ENCODE results near the gene CPZ. TPM values are rescaled to one million over a fixed set of nuclear protein-coding genes. Genes with fewer than 3 reads are reported as not detected.
A peak's percentile ranks its signal among the peaks of the same experiment; 100 is the strongest.

CPZ gene
- total and polyA plus RNA-seq, 4 donors: 0.13 to 10.0 (median 2.3) TPM

- Histone ChIP-seq H3K9me3 (ENCODE audit: control insufficient read depth, low read length) (no peaks in the 10 kb centered on the region), H3K4me1 (ENCODE audit: control insufficient read depth in 1 of 2, insufficient read depth in 2 of 2, low read length in 2 of 2) (no peaks in the 10 kb centered on the region), H3K36me3 (ENCODE audit: control insufficient read depth in 1 of 2, insufficient read depth in 2 of 2, low read length in 1 of 2) (no peaks in the 10 kb centered on the region), H3K4me3 (ENCODE audit: low read length in 2 of 2) (no peak overlapping the region), H3K27ac (ENCODE audit: low read depth in 1 of 2, low read length in 2 of 2) (no peak overlapping the region), H3K27me3 (ENCODE audit: control insufficient read depth in 1 of 2, insufficient read depth in 2 of 2, low read length in 1 of 2) (no peaks in the 10 kb centered on the region)
- peak in 1 of 2 donors; percentile 28 for DNase-seq
- ATAC-seq (ENCODE audit: low FRiP score): no peak
- whole genome bisulfite sequencing, 2 donors: 70 to 76% methylated on average over 16 of the region's 16 CpGs
- intact Hi-C loops (cut with DNase I): loop anchor here (1.0 to 5.0 kb wide), 2 partner anchors 79 to 80 kb away; no protein-coding TSS in a partner anchor
Measured at GRCh38 chr4:8547108-8547911, 45.3 kb upstream of the CPZ start.

- 82% methylated on average over 13 to 16 of the region's 16 CpGs for WGBS, 2 donors
- H3K27me3 ChIP-seq (ENCODE audit: control insufficient read depth in 1 of 2, insufficient read depth in 2 of 2, low read length in 1 of 2): no peaks in the 10 kb centered on the region
Measured at GRCh38 chr4:8547912-8548730, 44.4 kb upstream of the CPZ start.

GRCh38 chr4:8548731-8549351 lies 43.7 kb upstream of the CPZ start:
- Histone ChIP-seq H3K36me3 (ENCODE audit: control insufficient read depth in 1 of 2, insufficient read depth in 2 of 2, low read length in 1 of 2) (no peaks in the 10 kb centered on the region), H3K27ac (ENCODE audit: low read depth in 1 of 2, low read length in 2 of 2) (no peak overlapping the region), H3K4me1 (ENCODE audit: control insufficient read depth in 1 of 2, insufficient read depth in 2 of 2, low read length in 2 of 2) (no peaks in the 10 kb centered on the region), H3K9me3 (ENCODE audit: control insufficient read depth, low read length) (no peaks in the 10 kb centered on the region), H3K27me3 (ENCODE audit: control insufficient read depth in 1 of 2, insufficient read depth in 2 of 2, low read length in 1 of 2) (no peaks in the 10 kb centered on the region), H3K4me3 (ENCODE audit: low read length in 2 of 2) (no peak overlapping the region)
- intact Hi-C loops (cut with DNase I): loop anchor here in 1 of 2 donors (5.0 kb wide), 1 partner anchor 82 kb away; no protein-coding TSS in a partner anchor
- DNase-seq (peak in 1 of 2 donors; percentile 27), ATAC-seq (ENCODE audit: low FRiP score) (no peak)
- 82 to 88% methylated on average over 14 of the region's 14 CpGs for WGBS, 2 donors

More at GRCh38 chr4:8547912-8548730, 44.4 kb upstream of the CPZ start:
- ATAC-seq (ENCODE audit: low FRiP score) (no peak), DNase-seq (peak in 1 of 2 donors; percentile 57)
- intact Hi-C loops (cut with DNase I): loop anchor here (1.0 to 5.0 kb wide), 2 partner anchors 80 to 81 kb away; no protein-coding TSS in a partner anchor
- no peak overlapping the region for H3K27ac ChIP-seq (ENCODE audit: low read depth in 1 of 2, low read length in 2 of 2)
- no peaks in the 10 kb centered on the region for H3K4me1 ChIP-seq (ENCODE audit: control insufficient read depth in 1 of 2, insufficient read depth in 2 of 2, low read length in 2 of 2)
- no peaks in the 10 kb centered on the region for H3K36me3 ChIP-seq (ENCODE audit: control insufficient read depth in 1 of 2, insufficient read depth in 2 of 2, low read length in 1 of 2)
- no peak overlapping the region for H3K4me3 ChIP-seq (ENCODE audit: low read length in 2 of 2)
- H3K9me3 ChIP-seq (ENCODE audit: control insufficient read depth, low read length): no peaks in the 10 kb centered on the region

- DNase-seq (peak in 1 of 2 donors; percentile 57), ATAC-seq (ENCODE audit: low FRiP score) (no peak)
- Histone ChIP-seq H3K9me3 (ENCODE audit: control insufficient read depth, low read length) (no peaks in the 10 kb centered on the region), H3K4me3 (ENCODE audit: low read length in 2 of 2) (no peak overlapping the region), H3K4me1 (ENCODE audit: control insufficient read depth in 1 of 2, insufficient read depth in 2 of 2, low read length in 2 of 2) (no peaks in the 10 kb centered on the region), H3K36me3 (ENCODE audit: control insufficient read depth in 1 of 2, insufficient read depth in 2 of 2, low read length in 1 of 2) (no peaks in the 10 kb centered on the region), H3K27ac (ENCODE audit: low read depth in 1 of 2, low read length in 2 of 2) (no peak overlapping the region), H3K27me3 (ENCODE audit: control insufficient read depth in 1 of 2, insufficient read depth in 2 of 2, low read length in 1 of 2) (no peaks in the 10 kb centered on the region)
- intact Hi-C loops (cut with DNase I): loop anchor here in 1 of 2 donors (5.0 kb wide), 1 partner anchor 82 kb away; no protein-coding TSS in a partner anchor
- WGBS, 2 donors: 85 to 88% methylated on average over 8 to 11 of the region's 11 CpGs
Measured at GRCh38 chr4:8549352-8549931, 43.1 kb upstream of the CPZ start.

GRCh38 chr4:8550691-8551090 lies 41.9 kb upstream of the CPZ start:
- Histone ChIP-seq H3K4me1 (ENCODE audit: control insufficient read depth in 1 of 2, insufficient read depth in 2 of 2, low read length in 2 of 2) (no peaks in the 10 kb centered on the region), H3K27ac (ENCODE audit: low read depth in 1 of 2, low read length in 2 of 2) (no peak overlapping the region), H3K36me3 (ENCODE audit: control insufficient read depth in 1 of 2, insufficient read depth in 2 of 2, low read length in 1 of 2) (no peaks in the 10 kb centered on the region), H3K27me3 (ENCODE audit: control insufficient read depth in 1 of 2, insufficient read depth in 2 of 2, low read length in 1 of 2) (no peaks in the 10 kb centered on the region), H3K9me3 (ENCODE audit: control insufficient read depth, low read length) (no peaks in the 10 kb centered on the region), H3K4me3 (ENCODE audit: low read length in 2 of 2) (no peak overlapping the region)
- intact Hi-C loops (cut with DNase I): no loop called here
- DNase-seq (peak in 1 of 2 donors; percentile 46), ATAC-seq (ENCODE audit: low FRiP score) (no peak)
- 76 to 80% methylated on average over 9 of the region's 9 CpGs for WGBS, 2 donors

- ATAC-seq (ENCODE audit: low FRiP score) (no peak), DNase-seq (peak in 1 of 2 donors; percentile 51)
- Histone ChIP-seq H3K27me3 (ENCODE audit: control insufficient read depth in 1 of 2, insufficient read depth in 2 of 2, low read length in 1 of 2) (no peaks in the 10 kb centered on the region), H3K9me3 (ENCODE audit: control insufficient read depth, low read length) (no peaks in the 10 kb centered on the region), H3K4me3 (ENCODE audit: low read length in 2 of 2) (no peak overlapping the region), H3K36me3 (ENCODE audit: control insufficient read depth in 1 of 2, insufficient read depth in 2 of 2, low read length in 1 of 2) (no peaks in the 10 kb centered on the region), H3K4me1 (ENCODE audit: control insufficient read depth in 1 of 2, insufficient read depth in 2 of 2, low read length in 2 of 2) (no peaks in the 10 kb centered on the region), H3K27ac (ENCODE audit: low read depth in 1 of 2, low read length in 2 of 2) (no peak overlapping the region)
- WGBS, 2 donors: 85% methylated on average over 4 of the region's 4 CpGs
- intact Hi-C loops (cut with DNase I): no loop called here
Measured at GRCh38 chr4:8552024-8552423, 40.5 kb upstream of the CPZ start.

GRCh38 chr4:8552581-8553205 lies 39.9 kb upstream of the CPZ start:
- no peak overlapping the region for H3K27ac ChIP-seq (ENCODE audit: low read depth in 1 of 2, low read length in 2 of 2)
- no peak for ATAC-seq (ENCODE audit: low FRiP score)
- intact Hi-C loops (cut with DNase I): no loop called here
- H3K27me3 ChIP-seq (ENCODE audit: control insufficient read depth in 1 of 2, insufficient read depth in 2 of 2, low read length in 1 of 2): no peaks in the 10 kb centered on the region
- no peaks in the 10 kb centered on the region for H3K4me1 ChIP-seq (ENCODE audit: control insufficient read depth in 1 of 2, insufficient read depth in 2 of 2, low read length in 2 of 2)
- peak in 1 of 2 donors; percentile 30 for DNase-seq
- WGBS, 2 donors: 79 to 85% methylated on average over 8 of the region's 8 CpGs
- H3K4me3 ChIP-seq (ENCODE audit: low read length in 2 of 2): no peak overlapping the region
- H3K36me3 ChIP-seq (ENCODE audit: control insufficient read depth in 1 of 2, insufficient read depth in 2 of 2, low read length in 1 of 2): no peaks in the 10 kb centered on the region
- no peaks in the 10 kb centered on the region for H3K9me3 ChIP-seq (ENCODE audit: control insufficient read depth, low read length)

- ATAC-seq (ENCODE audit: low FRiP score) (no peak), DNase-seq (peak in 1 of 2 donors; percentile 57)
- H3K9me3 ChIP-seq (ENCODE audit: control insufficient read depth, low read length): no peaks in the 10 kb centered on the region
- H3K27me3 ChIP-seq (ENCODE audit: control insufficient read depth in 1 of 2, insufficient read depth in 2 of 2, low read length in 1 of 2): no peaks in the 10 kb centered on the region
- H3K4me3 ChIP-seq (ENCODE audit: low read length in 2 of 2): no peak overlapping the region
- H3K4me1 ChIP-seq (ENCODE audit: control insufficient read depth in 1 of 2, insufficient read depth in 2 of 2, low read length in 2 of 2): no peaks in the 10 kb centered on the region
- intact Hi-C loops (cut with DNase I): no loop called here
- no peaks in the 10 kb centered on the region for H3K36me3 ChIP-seq (ENCODE audit: control insufficient read depth in 1 of 2, insufficient read depth in 2 of 2, low read length in 1 of 2)
- WGBS, 2 donors: 86 to 92% methylated on average over 8 of the region's 8 CpGs
- H3K27ac ChIP-seq (ENCODE audit: low read depth in 1 of 2, low read length in 2 of 2): no peak overlapping the region
Measured at GRCh38 chr4:8553216-8553615, 39.3 kb upstream of the CPZ start.

Measured in aorta (tissue), 5 donors.